ENCODE measurements around the gene FUNDC2. TPM values are rescaled to one million over a fixed set of nuclear protein-coding genes. Genes with fewer than 3 reads are reported as not detected.

Gene FUNDC2
- total RNA-seq, result 10 to 100 TPM; 72.1 to 73.8 TPM

- ATAC-seq (replicated peaks), result peak; percentile 90
- Mint-ChIP-seq H3K4me3 (peak within 1 kb of the TSS; percentile 86), H3K27me3 (no peaks in the 10 kb centered on the region), H3K27ac (peak within 1 kb of the TSS; percentile 86), H3K4me1 (peaks cover 7% of the 10 kb centered on the region), H3K36me3 (ENCODE audit: low read depth) (peaks cover 11% of the 10 kb centered on the region), H3K9me3 (no peaks in the 10 kb centered on the region)
Measured at GRCh38 chrX:155026727-155027508, at the start of gene FUNDC2. Gene FUNDC2 (plus strand): TSS chrX:155026844. CDS start chrX:155026939, 95 bp downstream.

- Mint-ChIP-seq H3K4me1 (no peaks in the 10 kb centered on the region), H3K4me3 (no peak overlapping the region), H3K9me3 (no peaks in the 10 kb centered on the region), H3K27me3 (no peaks in the 10 kb centered on the region), H3K27ac (no peak overlapping the region), H3K36me3 (ENCODE audit: low read depth) (no peaks in the 10 kb centered on the region)
- ATAC-seq (replicated peaks), result no peak
Measured at GRCh38 chrX:154979629-154980028, 47.0 kb upstream of the FUNDC2 start.

GRCh38 chrX:154980330-154981115 is 46.1 kb upstream of the FUNDC2 start:
- ATAC-seq (replicated peaks), result peak; percentile 95
- H3K27ac Mint-ChIP-seq, result peak overlapping the region; percentile 78
- H3K4me1 Mint-ChIP-seq, result no peaks in the 10 kb centered on the region
- no peaks in the 10 kb centered on the region for H3K9me3 Mint-ChIP-seq
- H3K36me3 Mint-ChIP-seq (ENCODE audit: low read depth), result no peaks in the 10 kb centered on the region
- H3K4me3 Mint-ChIP-seq, result peak overlapping the region; percentile 81
- H3K27me3 Mint-ChIP-seq, result no peaks in the 10 kb centered on the region

- H3K27me3 Mint-ChIP-seq, result no peaks in the 10 kb centered on the region
- H3K27ac Mint-ChIP-seq, result peak overlapping the region; percentile 78
- no peaks in the 10 kb centered on the region for H3K36me3 Mint-ChIP-seq (ENCODE audit: low read depth)
- ATAC-seq (replicated peaks), result no peak
- no peaks in the 10 kb centered on the region for H3K4me1 Mint-ChIP-seq
- H3K4me3 Mint-ChIP-seq, result peak overlapping the region; percentile 81
- no peaks in the 10 kb centered on the region for H3K9me3 Mint-ChIP-seq
Measured at GRCh38 chrX:154981116-154981411, 45.6 kb upstream of the FUNDC2 start.

GRCh38 chrX:154986826-154987575 is 39.6 kb upstream of the FUNDC2 start:
- Mint-ChIP-seq H3K9me3 (no peaks in the 10 kb centered on the region), H3K36me3 (ENCODE audit: low read depth) (no peaks in the 10 kb centered on the region), H3K4me1 (peaks cover 13% of the 10 kb centered on the region), H3K4me3 (no peak overlapping the region), H3K27ac (no peak overlapping the region), H3K27me3 (peaks cover 3% of the 10 kb centered on the region)
- ATAC-seq (replicated peaks), result no peak

- Mint-ChIP-seq H3K4me1 (peaks cover 13% of the 10 kb centered on the region), H3K27me3 (peaks cover 3% of the 10 kb centered on the region), H3K27ac (no peak overlapping the region), H3K4me3 (no peak overlapping the region), H3K9me3 (no peaks in the 10 kb centered on the region), H3K36me3 (ENCODE audit: low read depth) (no peaks in the 10 kb centered on the region)
- ATAC-seq (replicated peaks), result no peak
Measured at GRCh38 chrX:154987940-154988339, 38.7 kb upstream of the FUNDC2 start.

GRCh38 chrX:154988719-154989118 is 37.9 kb upstream of the FUNDC2 start:
- Mint-ChIP-seq H3K27ac (no peak overlapping the region), H3K36me3 (ENCODE audit: low read depth) (no peaks in the 10 kb centered on the region), H3K4me1 (peaks cover 13% of the 10 kb centered on the region), H3K4me3 (no peak overlapping the region), H3K27me3 (peaks cover 3% of the 10 kb centered on the region), H3K9me3 (no peaks in the 10 kb centered on the region)
- ATAC-seq (replicated peaks), result no peak

- Mint-ChIP-seq H3K4me3 (peak overlapping the region; percentile 31), H3K27me3 (peaks cover 3% of the 10 kb centered on the region), H3K9me3 (no peaks in the 10 kb centered on the region), H3K36me3 (ENCODE audit: low read depth) (no peaks in the 10 kb centered on the region), H3K27ac (peak overlapping the region; percentile 73), H3K4me1 (peaks cover 13% of the 10 kb centered on the region)
- peak; percentile 78 for ATAC-seq (replicated peaks)
Measured at GRCh38 chrX:154990496-154990895, 36.1 kb upstream of the FUNDC2 start.

GRCh38 chrX:154991039-154991438 is 35.6 kb upstream of the FUNDC2 start:
- Mint-ChIP-seq H3K4me1 (peaks cover 13% of the 10 kb centered on the region), H3K4me3 (peak overlapping the region; percentile 31), H3K9me3 (no peaks in the 10 kb centered on the region), H3K36me3 (ENCODE audit: low read depth) (no peaks in the 10 kb centered on the region), H3K27me3 (peaks cover 3% of the 10 kb centered on the region), H3K27ac (peak overlapping the region; percentile 73)
- ATAC-seq (replicated peaks), result peak; percentile 80

- H3K27me3 Mint-ChIP-seq, result peaks cover 3% of the 10 kb centered on the region
- no peaks in the 10 kb centered on the region for H3K36me3 Mint-ChIP-seq (ENCODE audit: low read depth)
- peak overlapping the region; percentile 31 for H3K4me3 Mint-ChIP-seq
- H3K27ac Mint-ChIP-seq, result peak overlapping the region; percentile 73
- no peaks in the 10 kb centered on the region for H3K9me3 Mint-ChIP-seq
- ATAC-seq (replicated peaks), result peak; percentile 48
- peaks cover 13% of the 10 kb centered on the region for H3K4me1 Mint-ChIP-seq
Measured at GRCh38 chrX:154991476-154991875, 35.2 kb upstream of the FUNDC2 start.

GRCh38 chrX:154998204-154998880 is 28.3 kb upstream of the FUNDC2 start:
- Mint-ChIP-seq H3K27me3 (no peaks in the 10 kb centered on the region), H3K27ac (no peak overlapping the region), H3K36me3 (ENCODE audit: low read depth) (no peaks in the 10 kb centered on the region), H3K4me1 (peaks cover 4% of the 10 kb centered on the region), H3K4me3 (no peak overlapping the region), H3K9me3 (no peaks in the 10 kb centered on the region)
- no peak for ATAC-seq (replicated peaks)

- Mint-ChIP-seq H3K9me3 (no peaks in the 10 kb centered on the region), H3K4me1 (peaks cover 4% of the 10 kb centered on the region), H3K4me3 (no peak overlapping the region), H3K27ac (no peak overlapping the region), H3K36me3 (ENCODE audit: low read depth) (no peaks in the 10 kb centered on the region), H3K27me3 (no peaks in the 10 kb centered on the region)
- no peak for ATAC-seq (replicated peaks)
Measured at GRCh38 chrX:155000841-155001240, 25.8 kb upstream of the FUNDC2 start.

- Mint-ChIP-seq H3K9me3 (no peaks in the 10 kb centered on the region), H3K27ac (no peak overlapping the region), H3K36me3 (ENCODE audit: low read depth) (no peaks in the 10 kb centered on the region), H3K4me1 (peaks cover 4% of the 10 kb centered on the region), H3K4me3 (no peak overlapping the region), H3K27me3 (no peaks in the 10 kb centered on the region)
- ATAC-seq (replicated peaks), result peak; percentile 35
Measured at GRCh38 chrX:155001873-155002272, 24.8 kb upstream of the FUNDC2 start.

GRCh38 chrX:155005190-155005589 is 21.5 kb upstream of the FUNDC2 start:
- Mint-ChIP-seq H3K4me3 (no peak overlapping the region), H3K27ac (no peak overlapping the region), H3K36me3 (ENCODE audit: low read depth) (no peaks in the 10 kb centered on the region), H3K27me3 (no peaks in the 10 kb centered on the region), H3K4me1 (peaks cover 4% of the 10 kb centered on the region), H3K9me3 (no peaks in the 10 kb centered on the region)
- ATAC-seq (replicated peaks), result no peak
